K562 (cell line): Measurements from ENCODE around the gene SKIDA1. TPM values are rescaled to one million over a fixed set of nuclear protein-coding genes. Genes with fewer than 3 reads are reported as not detected.

Source experiments
- ARNT ChIP-seq, 2 experiments: fragments of 450-650 bp; IDR thresholded peaks; 2 replicates each; pipeline ENCODE4 v1.6.1; 2016; ENCODE audit warnings: mild to moderate bottlenecking in 1 of 2
- ASH1L ChIP-seq: fragments of 450-650 bp; IDR thresholded peaks from 2 replicates; pipeline ENCODE4 v1.6.1; 2018; ENCODE audit warnings: borderline replicate concordance, mild to moderate bottlenecking, low read depth; ENCODE audit not compliant: partially characterized antibody
- CAMTA2 ChIP-seq: fragments of 250-450 bp; sonication (Bioruptor Pico); conservative IDR thresholded peaks from 2 replicates; pipeline ENCODE4 v1.5.1; 2022
- CEBPB ChIP-seq: fragments of 450-650 bp; IDR thresholded peaks from 2 replicates; pipeline ENCODE4 v1.6.1; 2016; ENCODE audit warnings: missing genetic modification characterization, missing compliant biosample characterization
- ELF4 ChIP-seq: fragments of 450-650 bp; formaldehyde crosslinking; IDR thresholded peaks from 2 replicates; pipeline ENCODE4 v1.4.0; 2022; ENCODE audit warnings: missing genetic modification characterization
- FOXK2 ChIP-seq, 2 experiments: fragments of 450-650 bp; IDR thresholded peaks in 1 of 2; conservative IDR thresholded peaks in 1 of 2; 2 replicates each; pipeline ENCODE4 v1.6.1; 2016; ENCODE audit warnings: low read depth in 2 of 2, mild to moderate bottlenecking in 1 of 2
- FOXM1 ChIP-seq, 2 experiments: fragments of 450-650 bp in 1 of 2; sonication (generic) in 1 of 2; formaldehyde crosslinking in 1 of 2; IDR thresholded peaks; 2 replicates each; pipeline versions ENCODE4 v1.6.1 to v1.9.0; 2017 to 2022; ENCODE audit warnings: low read depth in 2 of 2, mild to moderate bottlenecking in 2 of 2, missing genetic modification reagents in 1 of 2, moderate library complexity in 1 of 2
- HNRNPK ChIP-seq: fragments of 200-400 bp; formaldehyde crosslinking; IDR thresholded peaks from one replicate; pipeline ENCODE4 v1.6.1; 2018; ENCODE audit warnings: mild to moderate bottlenecking, low read depth, low read length; ENCODE audit not compliant: poor library complexity, severe bottlenecking
- KDM1A ChIP-seq, 2 experiments: fragments of 450-650 bp; IDR thresholded peaks; 2 replicates each; pipeline ENCODE4 v1.6.1; 2016; ENCODE audit warnings: mild to moderate bottlenecking in 2 of 2
- NONO ChIP-seq, 2 experiments: fragments of 200-400 bp in 1 of 2; fragments of 450-650 bp in 1 of 2; formaldehyde crosslinking in 1 of 2; IDR thresholded peaks; 2 replicates each; pipeline ENCODE4 v1.6.1; 2017; ENCODE audit warnings: low read depth in 2 of 2, mild to moderate bottlenecking in 2 of 2, moderate library complexity in 2 of 2, low read length in 1 of 2
- NR1H2 ChIP-seq: sonication (generic); formaldehyde crosslinking; IDR thresholded peaks from 2 replicates; pipeline ENCODE4 v1.4.0; 2020; ENCODE audit warnings: mild to moderate bottlenecking, missing genetic modification reagents
- SNIP1 ChIP-seq: fragments of 450-650 bp; IDR thresholded peaks from 2 replicates; pipeline ENCODE4 v1.7.1; 2017; ENCODE audit warnings: low read depth, mild to moderate bottlenecking
- ZFX ChIP-seq: sonication (generic); formaldehyde crosslinking; IDR thresholded peaks from 2 replicates; pipeline ENCODE4 v1.8.0; 2022; ENCODE audit warnings: mild to moderate bottlenecking, missing genetic modification reagents, moderate library complexity
- ZNF165 ChIP-seq: fragments of 250-450 bp; sonication (Bioruptor Pico); IDR thresholded peaks from 2 replicates; pipeline ENCODE4 v1.4.0; 2020; ENCODE audit warnings: borderline replicate concordance
- ZNF175 ChIP-seq: fragments of 200-800 bp; sonication (Bioruptor generic); IDR thresholded peaks from 2 replicates; pipeline ENCODE4 v1.6.1; 2016; ENCODE audit warnings: low read depth, mild to moderate bottlenecking, missing genetic modification characterization, missing compliant biosample characterization
- ZNF408 ChIP-seq: fragments of 250-450 bp; sonication (Bioruptor Pico); IDR thresholded peaks from 2 replicates; pipeline ENCODE4 v1.4.0; 2020; ENCODE audit warnings: low read depth, mild to moderate bottlenecking, moderate library complexity
- polyA plus RNA-seq, 8 experiments: library from polyadenylated mRNA; depleted of rRNA in 4 of 8; stranded (reverse) in 5 of 8; unstranded in 3 of 8; fragments of >200 nt; fragmentation: Nextera tagmentation in 2 of 8; fragmentation: Illumina TruSeq in 1 of 8; extraction: Ambion mirVana in 2 of 8; extraction: Trizol in 1 of 8; gene quantifications; 2 replicates each; pipeline versions ENCODE4 v1.2.1 to v1.2.3, GENCODE V29; 2011 to 2014; ENCODE audit warnings: inconsistent platforms in 1 of 8, missing spikeins in 1 of 8
- total RNA-seq, 7 experiments: library from RNA; depleted of rRNA in 6 of 7; stranded (reverse); fragments of >200 nt in 6 of 7; fragmentation: Illumina TruSeq in 2 of 7; extraction: Trizol in 2 of 7; gene quantifications; 2 replicates each; pipeline versions ENCODE4 v1.2.1 to v1.2.3, GENCODE V29; 2011 to 2021; ENCODE audit warnings: low replicate concordance in 1 of 7
- TF ChIP-seq, protein P1 (sequence below), 2 experiments: IDR thresholded peaks in 1 of 2; conservative IDR thresholded peaks in 1 of 2; 2 replicates each; pipeline ENCODE4 v1.6.1; 2016; ENCODE audit warnings: low read depth in 2 of 2, mild to moderate bottlenecking in 1 of 2, missing compliant biosample characterization in 1 of 2, missing genetic modification characterization in 1 of 2, moderate library complexity in 1 of 2
- TF ChIP-seq, protein P2 (sequence below): fragments of 200-800 bp; sonication (Bioruptor generic); IDR thresholded peaks from 2 replicates; pipeline ENCODE4 v1.6.1; 2016; ENCODE audit warnings: missing genetic modification characterization, missing compliant biosample characterization

Gene SKIDA1
- total and polyA plus RNA-seq, 9 of the 15 experiments (the other 6 are each of a cell fraction or from before 2014, with no cell fraction given) = 0.05 to 1.1 (median 0.42) TPM

DNA sequence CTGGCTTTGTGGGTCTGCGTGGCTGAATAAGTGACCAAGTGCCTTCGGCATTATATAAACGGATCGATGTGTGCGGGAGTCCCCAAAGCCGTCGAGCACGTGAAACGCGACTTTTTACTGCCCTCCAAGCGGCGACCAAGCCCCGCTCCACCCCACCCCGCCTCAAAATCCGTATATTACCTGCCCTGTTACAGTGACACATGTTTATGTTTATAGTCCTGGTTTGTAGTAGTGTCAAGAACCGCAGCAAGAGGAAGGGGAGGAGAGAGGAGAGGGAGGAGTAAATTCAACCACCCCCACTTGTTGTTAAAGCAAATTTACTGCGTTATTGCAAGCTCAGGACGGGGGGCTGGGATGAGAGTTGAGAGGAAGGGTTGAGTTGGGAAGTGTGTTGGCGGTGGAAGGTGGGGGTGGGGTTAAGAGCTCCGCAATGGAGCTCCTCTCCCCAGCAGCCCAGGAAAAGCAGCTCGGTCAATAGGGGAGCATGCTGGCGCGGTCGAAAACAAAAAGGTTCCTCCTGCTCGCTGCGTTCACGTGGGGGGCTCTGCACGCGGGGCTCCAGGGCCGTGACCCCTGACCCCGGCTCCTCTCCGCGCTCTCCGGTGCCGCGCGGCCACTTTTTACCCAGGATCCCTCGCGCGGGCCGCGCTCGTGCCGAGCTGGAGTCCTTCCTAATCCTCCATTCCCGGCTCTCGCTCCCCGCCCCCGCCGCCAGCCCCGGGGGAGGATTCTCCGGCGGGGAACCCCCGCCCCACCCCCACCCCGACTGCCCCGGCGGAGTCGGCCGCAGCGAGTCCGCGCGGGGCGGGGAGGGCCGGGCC, at the start of gene SKIDA1 (continued):
- TF ChIP-seq ZFX (CRISPR knock-in tag) (peak; percentile 39; the same call in 1 of the 2 replicates), NR1H2 (no peak), ELF4 (CRISPR knock-in tag) (peak; percentile 54; the same call in 1 of the 2 replicates), NONO (IDR thresholded peaks at IDR 0.05; ENCODE audit: low read depth in 2 of 2, low read length in 1 of 2) (no peak; a peak in 1 of 4 replicates), FOXK2 (conservative IDR thresholded peaks at IDR 0.05 in 1 of 2, IDR thresholded peaks at IDR 0.05 in 1 of 2; ENCODE audit: low read depth in 2 of 2) (peak; percentile 98 to 99), CAMTA2 (CRISPR knock-in tag) (no peak), ZNF165 (CRISPR knock-in tag) (no peak), CEBPB (tag) (no peak), FOXM1 (IDR thresholded peaks at IDR 0.05; ENCODE audit: low read depth) (no peak), FOXM1 (CRISPR knock-in tag; IDR thresholded peaks at IDR 0.05; ENCODE audit: low read depth) (no peak), SNIP1 (no peak), ZNF408 (no peak), ARNT (IDR thresholded peaks at IDR 0.05) (peak; percentile 61 to 73; a peak in 2 of 4 replicates), ZNF175 (CRISPR knock-in tag) (peak; percentile 26; the same call in 1 of the 2 replicates), HNRNPK (no peak), KDM1A (IDR thresholded peaks at IDR 0.05) (peak in 1 of 2 experiments; percentile 63; a peak in 2 of 4 replicates), ASH1L (peak; percentile 14)
- TF ChIP-seq, protein P1, sequence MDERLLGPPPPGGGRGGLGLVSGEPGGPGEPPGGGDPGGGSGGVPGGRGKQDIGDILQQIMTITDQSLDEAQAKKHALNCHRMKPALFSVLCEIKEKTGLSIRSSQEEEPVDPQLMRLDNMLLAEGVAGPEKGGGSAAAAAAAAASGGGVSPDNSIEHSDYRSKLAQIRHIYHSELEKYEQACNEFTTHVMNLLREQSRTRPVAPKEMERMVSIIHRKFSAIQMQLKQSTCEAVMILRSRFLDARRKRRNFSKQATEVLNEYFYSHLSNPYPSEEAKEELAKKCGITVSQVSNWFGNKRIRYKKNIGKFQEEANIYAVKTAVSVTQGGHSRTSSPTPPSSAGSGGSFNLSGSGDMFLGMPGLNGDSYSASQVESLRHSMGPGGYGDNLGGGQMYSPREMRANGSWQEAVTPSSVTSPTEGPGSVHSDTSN (CRISPR knock-in tag; IDR thresholded peaks at IDR 0.05; ENCODE audit: low read depth) = no peak
- TF ChIP-seq, protein P1 (tag; conservative IDR thresholded peaks at IDR 0.05; ENCODE audit: low read depth) = peak; percentile 81
- TF ChIP-seq, protein P2, sequence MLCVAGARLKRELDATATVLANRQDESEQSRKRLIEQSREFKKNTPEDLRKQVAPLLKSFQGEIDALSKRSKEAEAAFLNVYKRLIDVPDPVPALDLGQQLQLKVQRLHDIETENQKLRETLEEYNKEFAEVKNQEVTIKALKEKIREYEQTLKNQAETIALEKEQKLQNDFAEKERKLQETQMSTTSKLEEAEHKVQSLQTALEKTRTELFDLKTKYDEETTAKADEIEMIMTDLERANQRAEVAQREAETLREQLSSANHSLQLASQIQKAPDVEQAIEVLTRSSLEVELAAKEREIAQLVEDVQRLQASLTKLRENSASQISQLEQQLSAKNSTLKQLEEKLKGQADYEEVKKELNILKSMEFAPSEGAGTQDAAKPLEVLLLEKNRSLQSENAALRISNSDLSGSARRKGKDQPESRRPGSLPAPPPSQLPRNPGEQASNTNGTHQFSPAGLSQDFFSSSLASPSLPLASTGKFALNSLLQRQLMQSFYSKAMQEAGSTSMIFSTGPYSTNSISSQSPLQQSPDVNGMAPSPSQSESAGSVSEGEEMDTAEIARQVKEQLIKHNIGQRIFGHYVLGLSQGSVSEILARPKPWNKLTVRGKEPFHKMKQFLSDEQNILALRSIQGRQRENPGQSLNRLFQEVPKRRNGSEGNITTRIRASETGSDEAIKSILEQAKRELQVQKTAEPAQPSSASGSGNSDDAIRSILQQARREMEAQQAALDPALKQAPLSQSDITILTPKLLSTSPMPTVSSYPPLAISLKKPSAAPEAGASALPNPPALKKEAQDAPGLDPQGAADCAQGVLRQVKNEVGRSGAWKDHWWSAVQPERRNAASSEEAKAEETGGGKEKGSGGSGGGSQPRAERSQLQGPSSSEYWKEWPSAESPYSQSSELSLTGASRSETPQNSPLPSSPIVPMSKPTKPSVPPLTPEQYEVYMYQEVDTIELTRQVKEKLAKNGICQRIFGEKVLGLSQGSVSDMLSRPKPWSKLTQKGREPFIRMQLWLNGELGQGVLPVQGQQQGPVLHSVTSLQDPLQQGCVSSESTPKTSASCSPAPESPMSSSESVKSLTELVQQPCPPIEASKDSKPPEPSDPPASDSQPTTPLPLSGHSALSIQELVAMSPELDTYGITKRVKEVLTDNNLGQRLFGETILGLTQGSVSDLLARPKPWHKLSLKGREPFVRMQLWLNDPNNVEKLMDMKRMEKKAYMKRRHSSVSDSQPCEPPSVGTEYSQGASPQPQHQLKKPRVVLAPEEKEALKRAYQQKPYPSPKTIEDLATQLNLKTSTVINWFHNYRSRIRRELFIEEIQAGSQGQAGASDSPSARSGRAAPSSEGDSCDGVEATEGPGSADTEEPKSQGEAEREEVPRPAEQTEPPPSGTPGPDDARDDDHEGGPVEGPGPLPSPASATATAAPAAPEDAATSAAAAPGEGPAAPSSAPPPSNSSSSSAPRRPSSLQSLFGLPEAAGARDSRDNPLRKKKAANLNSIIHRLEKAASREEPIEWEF (CRISPR knock-in tag) = 0 out of 2 replicates have a peak, but pooled peaks have one; percentile 5
